ENCODE measurements around the gene KIZ.
"Not testable (repeated sequence)": the region's sequence is repeated elsewhere in the genome, so short reads cannot be mapped to it uniquely, and the experiment has no call there.

The KIZ gene

DNA sequence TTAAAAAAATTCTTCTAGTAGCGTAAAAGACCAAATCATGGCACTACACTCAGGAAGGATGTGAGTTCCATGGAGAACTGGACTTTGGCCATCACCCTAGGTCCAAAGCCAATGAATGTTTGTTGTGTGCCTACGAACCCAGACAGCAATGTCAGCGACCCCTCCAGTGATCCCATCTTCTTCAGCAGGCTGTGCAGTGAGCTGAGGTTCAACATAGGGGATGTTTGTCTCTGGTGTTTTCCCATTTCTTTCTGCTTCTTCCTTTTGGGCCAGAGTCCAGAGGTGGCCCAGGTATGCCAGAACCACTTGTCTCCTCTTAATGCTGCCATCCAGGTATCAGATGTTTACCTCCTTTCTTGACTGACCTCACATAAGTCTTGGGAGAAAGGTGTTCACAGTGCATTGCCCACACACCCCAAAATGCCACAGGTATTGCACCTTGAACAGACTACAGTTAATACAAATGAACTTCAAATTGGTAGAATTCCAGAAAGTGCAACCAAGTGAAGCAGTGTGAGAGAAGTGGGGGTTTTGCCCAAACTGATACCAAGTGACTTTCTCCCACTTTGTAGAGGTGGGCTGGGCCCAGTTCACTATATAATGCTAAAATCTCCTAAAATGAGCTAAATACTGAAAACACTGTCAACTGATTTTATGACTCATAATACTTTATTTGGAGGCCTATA lies 14.1 kb downstream of the KIZ start:
- DNase-seq: no peak

DNA sequence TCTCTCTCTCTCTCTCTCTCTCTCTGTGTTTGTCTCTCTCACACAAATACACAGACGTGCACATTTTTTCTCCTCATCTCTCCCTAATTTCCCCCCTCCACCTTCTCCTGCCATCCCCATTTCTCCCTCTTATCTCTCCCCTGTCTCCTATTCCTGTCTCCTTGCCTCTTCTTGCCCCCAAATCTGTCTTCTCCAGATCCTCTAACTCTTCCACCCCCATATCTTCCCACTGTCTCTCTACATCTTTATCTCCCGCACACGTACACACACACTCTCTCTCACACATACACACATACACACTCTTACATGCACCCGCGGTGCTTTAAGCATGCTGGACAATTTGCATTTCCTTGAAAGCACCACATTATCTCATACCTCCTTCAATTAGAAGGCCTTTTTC lies 15.9 kb downstream of the KIZ start:
- DNase-seq: no peak

DNA sequence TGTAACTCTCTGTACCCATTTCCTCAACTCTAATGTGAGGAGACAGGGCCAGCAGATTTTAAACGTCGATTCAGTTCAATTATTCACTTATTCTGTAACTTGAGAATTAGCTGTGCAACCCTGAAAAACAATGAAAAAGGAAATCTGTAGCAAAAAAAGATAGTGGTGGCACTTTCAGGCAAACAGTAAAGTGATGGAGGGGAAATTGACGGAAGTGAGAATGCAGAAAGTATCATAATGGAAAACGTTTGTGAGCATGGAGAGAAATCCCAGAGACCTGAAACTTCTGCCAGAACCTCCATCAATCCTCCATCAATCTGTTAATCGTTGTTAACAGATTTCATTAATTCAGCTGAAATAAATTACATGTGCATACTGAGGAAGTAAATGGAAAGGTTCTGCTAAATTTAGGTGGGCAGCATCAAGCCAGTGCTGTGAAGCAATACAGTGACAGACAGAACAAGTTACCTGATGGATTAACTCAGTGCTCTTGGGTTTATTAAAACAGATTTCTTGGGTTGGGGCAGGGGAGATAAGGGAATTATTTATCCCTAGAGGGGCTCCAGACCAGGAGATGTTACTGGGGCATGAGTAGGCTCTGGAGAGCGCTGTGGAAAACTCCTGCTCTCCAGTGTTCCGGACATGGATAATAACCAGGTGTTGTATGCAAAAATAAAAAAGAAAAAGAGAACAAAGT lies 17.5 kb downstream of the KIZ start:
- no peak for DNase-seq

DNA sequence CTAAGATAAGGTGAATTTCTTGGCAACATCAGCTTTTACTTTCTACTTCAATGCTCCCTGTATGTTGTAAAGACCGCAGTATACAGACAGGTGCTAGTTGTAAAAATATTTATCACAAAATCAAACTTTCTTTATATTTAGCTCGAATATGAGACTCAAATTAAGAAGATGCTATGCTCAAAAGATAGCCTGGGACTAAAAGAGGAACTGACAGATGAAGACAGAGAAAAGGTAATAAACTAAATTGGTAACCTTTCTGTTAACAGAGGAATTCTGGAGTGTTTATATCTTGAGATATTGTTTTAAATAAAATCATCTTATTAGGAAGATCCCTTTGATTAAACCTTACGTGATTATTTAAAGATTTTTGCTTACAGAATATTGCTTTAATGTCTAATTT lies 19.5 kb downstream of the KIZ start:
- DNase-seq: no peak

DNA sequence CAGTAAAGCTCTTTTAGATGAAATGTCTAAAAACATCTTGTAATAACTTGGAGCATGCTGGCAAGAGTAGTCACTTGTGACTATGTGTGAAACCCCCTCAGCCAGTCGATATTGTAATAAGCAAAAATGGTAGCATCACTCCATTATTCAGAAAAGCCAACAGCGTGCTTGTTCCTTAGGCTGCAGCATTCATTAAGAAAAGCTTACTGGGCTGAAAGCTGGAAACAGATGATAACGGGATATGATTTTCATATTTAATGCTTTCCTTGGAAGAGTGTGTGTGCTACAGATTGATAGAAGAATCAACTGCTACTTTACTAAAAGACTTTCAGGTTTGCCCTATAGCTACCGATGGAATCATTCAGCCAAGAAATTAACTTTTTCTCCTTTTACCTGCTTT lies 20.3 kb downstream of the KIZ start:
- DNase-seq: no peak

DNA sequence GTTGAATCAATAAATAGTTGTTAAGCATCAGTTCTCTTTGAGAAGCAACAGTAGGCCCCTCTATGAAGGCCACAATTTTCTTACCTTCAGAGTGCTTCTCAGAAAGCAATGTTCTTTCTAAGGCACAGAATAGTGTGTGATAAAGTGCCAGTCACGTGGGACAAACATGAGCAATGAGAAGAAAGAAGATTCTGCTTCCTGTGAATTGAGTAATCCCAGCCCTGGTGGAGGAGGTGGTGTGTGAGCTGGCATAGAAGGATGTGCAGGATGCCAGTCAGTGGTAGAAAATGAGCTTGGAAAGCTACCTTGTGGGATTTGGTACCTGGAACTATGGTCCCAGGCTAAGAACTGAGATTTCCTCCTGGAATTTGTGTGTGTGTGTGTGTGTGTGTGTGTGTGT lies 21.7 kb downstream of the KIZ start:
- DNase-seq: no peak

DNA sequence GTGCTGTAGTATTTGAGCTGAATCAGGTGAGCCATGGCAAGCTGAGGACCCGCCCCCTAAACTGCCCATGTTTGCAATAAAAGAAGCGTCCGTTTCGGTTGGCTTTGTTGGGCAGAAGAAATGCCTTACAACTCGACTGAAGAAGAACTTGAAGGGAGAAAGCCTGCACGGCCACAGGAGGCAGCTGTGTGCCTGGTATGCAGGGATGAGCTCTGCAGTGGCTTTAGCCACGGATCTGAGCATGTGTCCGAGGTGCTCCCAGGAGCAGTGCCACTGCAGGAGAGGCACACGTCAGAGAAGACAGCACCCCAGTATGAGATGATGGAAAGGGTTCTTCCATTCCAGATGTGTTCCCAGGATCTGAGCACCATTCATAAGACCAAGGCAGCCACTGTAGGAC lies 23.5 kb downstream of the KIZ start:
- DNase-seq: no peak

DNA sequence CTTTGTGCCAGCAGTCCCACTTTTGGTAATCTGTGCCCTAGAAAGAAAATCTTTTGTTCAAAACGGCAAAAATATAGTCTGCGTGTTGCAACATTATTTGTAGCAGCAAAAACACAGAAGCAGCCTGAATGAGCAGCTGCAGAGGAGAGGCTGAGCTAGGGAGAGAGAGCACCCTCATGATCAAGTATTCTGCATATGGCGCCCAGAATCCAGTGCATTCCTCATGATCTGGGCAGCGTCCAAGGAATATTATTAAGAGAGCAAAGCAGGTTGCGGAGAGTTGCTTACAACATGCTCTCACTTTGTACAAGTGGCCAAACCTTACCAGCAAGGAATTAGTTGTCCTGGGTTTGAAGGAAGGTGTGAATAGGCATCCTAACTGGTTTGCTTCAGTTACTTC lies 25.9 kb downstream of the KIZ start:
- no peak for DNase-seq

DNA sequence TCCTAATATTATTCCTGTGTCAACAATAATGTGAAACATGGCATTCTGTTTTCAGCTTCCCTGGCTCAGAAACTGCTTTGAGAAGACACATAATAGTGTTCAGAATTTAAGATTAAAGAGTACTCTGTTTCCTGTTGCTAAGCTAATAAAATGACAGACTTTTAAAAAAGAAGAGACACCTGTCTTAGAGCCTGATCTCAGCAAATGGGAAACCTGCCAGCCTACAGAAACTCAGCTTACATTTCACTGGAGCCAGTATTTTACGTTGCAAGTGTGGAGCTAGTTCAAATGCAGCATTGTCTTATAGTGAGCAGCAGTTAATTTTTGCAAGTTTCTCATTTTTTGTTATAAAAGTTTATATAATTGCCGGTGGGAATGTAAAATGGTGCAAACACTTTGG lies 28.8 kb downstream of the KIZ start:
- no peak for DNase-seq

DNA sequence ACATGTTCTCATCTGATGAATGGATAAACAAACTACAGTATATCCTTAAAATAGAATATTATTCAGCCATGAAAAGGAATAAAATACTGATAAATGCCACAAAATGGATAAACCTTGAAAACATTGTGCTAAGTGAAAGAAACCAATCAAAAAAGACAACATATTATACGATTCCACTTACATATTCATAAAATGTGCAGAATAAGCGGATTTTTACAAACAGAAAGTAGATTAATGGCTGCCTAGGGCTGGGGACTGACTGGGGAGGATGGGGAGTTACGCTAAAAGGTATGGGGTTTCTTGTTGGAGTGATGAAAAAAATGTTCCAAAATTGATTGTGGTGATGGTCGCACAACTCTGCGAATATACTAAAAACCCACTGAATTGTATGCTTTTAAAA lies 29.4 kb downstream of the KIZ start:
- no peak for DNase-seq

DNA sequence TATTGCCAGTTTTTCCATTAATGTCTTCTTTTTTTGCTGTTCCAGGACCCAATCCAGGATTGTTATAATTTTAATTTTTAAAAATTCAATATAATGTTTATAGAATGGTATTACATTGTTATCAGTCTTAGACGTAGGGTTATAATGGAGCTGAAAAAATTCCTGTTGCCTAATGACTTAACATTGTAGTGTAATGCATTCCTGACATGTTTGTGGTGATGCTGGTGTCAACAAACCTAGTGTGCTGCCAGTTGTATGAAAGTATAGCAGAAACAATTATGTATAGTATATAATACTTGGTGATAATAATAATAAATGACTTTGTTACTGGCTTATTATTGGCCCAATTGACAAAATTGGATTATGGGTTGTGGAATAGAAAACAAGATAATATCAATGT lies 30.4 kb downstream of the KIZ start:
- no peak for DNase-seq

DNA sequence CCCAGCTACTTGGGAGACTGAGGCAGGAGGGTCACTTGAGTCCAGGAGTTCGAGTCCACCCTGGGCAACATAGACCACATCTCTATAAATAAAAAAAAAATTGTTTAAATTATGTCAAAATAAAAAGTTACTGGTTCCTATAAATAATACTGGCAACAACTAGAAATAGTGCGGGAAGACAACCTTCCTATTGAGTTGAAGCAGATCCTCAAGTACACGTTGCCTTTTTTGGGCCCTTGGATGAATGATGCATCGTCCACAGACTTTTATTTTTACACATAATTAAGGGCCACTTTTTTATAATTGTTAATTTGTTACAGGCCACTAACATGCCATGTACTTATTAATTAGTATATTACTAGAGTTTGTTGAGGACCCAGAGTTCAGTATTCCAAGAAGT lies 31.1 kb downstream of the KIZ start:
- no peak for DNase-seq

DNA sequence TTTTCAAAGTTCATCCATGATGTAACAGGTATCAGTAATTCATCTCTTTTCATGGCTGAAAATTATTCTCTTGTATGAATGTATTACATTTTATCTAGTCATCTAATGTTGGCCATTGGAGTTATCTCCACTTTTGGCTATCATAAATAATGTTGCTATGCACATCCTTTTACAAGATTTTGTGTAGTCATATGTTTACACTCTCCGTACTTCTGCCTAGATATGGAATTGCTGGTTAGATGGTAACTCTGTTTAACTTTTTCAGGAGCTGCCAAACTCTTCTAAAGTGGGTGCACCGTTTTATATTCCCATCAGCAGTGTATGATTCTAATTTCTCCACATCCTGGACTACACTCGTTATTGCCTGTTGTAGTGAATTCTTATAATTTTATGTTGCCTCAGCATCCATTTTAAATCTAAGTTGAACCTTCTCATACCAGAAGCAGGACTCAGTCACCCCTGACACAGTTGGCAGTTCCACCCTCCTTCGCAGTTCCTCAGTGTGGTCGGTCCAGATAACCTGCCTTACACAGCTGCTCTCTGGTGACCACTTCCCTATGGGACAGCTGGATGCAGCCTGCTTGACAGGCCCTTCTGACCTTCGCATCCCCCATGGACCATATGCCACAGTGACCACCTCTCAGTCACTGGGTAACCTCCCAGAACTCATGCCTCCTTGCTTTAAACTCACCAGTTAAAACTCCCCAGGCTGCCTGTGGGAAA lies 33.9 kb downstream of the KIZ start:
- no peak for DNase-seq

DNA sequence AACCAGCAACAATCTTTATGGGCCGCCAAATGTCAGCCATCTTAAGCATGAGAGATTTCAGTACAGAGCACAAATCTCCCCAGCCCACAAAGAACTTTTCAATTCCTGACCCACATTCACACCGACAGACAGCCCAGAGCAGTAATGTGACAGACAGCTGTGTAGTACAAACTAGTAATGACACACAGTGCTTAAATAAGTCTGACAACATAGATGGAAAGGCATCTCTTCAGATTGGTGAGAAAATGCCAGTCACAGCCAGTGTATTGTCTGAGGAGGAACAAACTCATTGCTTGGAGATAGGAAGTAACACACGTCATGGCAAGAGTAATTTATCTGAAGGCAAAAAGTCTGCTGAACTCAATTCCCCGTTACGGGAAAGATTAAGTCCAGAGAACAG lies 36.0 kb downstream of the KIZ start:
- DNase-seq: no peak

DNA sequence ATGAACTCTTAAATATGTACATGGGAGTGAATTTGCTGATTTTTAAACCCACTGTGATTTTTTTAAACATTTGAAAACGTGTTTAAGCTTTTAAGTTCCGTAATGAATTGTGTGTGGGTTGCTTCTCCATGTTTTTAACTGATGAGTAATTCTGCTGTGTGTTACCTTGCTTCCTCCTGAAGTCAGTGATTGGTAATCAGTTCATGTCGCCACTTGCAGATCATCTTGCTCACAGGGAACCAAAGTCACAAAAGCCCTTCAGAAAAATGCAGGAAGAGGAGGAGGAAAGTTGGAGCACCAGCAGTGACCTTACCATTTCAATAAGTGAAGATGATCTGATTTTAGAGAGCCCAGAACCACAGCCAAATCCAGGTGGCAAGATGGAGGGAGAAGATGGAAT lies 36.7 kb downstream of the KIZ start:
- DNase-seq: no peak

DNA sequence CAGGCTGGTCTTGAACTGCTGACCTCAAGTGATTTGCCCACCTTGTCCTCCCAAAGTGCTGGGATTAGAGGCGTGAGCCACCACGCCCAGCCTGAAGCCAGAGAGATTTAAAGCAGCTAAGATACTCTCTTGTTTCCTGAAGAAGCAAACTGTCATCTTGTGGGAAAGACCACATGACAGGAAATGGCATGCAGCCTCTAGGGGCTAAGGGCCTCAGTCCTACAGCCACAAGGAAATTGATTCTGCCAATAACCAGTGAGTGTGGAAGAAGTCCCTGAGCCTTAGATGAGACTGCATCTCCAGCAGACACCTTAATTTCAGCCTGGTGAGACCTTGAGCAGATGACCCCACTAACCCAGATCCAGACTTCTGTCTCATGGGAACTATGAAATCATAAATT lies 40.9 kb downstream of the KIZ start:
- no peak for DNase-seq

DNA sequence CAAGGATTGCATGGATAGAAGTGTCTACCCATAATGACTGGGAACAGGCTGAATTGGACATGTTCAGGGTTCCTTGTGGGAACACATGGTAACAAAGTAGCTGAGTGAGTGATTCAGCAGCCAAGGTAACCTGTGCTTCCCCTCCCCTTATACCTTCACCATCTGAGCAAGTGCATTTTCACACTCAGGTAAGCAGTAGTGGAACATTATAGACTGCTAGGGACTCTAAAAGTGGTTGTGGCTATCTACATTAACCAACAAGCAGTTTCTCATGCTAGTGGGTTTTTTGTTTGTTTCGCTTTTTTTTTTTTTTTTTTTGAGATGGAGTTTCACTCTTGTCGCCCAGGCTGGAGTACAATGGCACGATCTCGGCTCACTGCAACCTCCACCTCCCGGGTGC lies 41.4 kb downstream of the KIZ start:
- no peak for DNase-seq

DNA sequence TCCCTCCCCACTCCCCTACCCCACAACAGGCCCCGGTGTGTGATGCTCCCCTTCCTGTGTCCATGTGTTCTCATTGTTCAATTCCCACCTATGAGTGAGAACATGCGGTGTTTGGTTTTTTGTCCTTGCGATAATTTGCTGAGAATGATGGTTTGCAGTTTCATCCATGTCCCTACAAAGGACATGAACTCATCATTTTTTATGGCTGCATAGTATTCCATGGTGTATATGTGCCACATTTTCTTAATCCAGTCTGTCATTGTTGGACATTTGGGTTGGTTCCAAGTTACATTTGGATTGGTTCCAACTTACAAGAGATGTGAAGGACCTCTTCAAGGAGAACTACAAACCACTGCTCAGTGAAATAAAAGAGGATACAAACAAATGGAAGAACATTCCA lies 42.2 kb downstream of the KIZ start:
- not testable (repeated sequence) for DNase-seq

DNA sequence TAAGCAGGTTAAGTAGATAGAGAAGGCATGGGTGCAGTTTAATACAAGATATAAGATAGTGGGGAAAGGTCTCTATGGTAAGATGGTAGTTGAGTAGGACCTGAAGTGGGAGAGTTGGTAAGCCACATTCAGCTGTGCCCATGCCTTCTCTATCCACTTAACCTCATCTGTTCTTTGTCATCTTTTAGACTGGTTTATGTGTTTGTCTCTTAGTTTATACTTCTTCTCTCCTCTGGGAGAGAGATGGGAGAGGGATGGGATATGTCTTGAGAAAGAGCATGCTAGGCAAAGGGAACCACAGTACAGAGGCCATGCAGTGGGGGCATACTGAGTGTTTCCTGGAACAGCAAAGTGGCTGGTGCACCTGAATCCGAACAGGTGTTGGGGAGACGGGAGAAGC lies 46.7 kb downstream of the KIZ start:
- no peak for DNase-seq

DNA sequence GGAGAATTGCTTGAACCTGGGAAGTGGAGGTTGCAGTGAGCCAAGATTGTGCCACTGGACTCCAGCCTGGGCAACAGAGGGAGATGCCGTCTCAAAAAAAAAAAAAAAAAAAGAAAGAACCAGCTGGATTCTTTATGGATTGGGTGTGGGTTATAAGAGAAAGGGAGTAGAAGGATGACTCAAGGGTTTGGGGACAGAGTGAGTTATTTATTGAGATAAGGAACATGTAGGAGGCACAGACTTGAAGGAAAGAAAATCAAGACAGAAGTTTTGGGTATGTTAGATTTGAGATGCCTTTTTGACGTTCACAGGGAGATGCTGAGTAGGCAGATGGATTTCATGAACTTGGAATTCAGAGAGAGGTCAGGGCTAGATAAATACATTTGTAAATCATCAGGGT lies 47.6 kb downstream of the KIZ start:
- no peak for DNase-seq

DNA sequence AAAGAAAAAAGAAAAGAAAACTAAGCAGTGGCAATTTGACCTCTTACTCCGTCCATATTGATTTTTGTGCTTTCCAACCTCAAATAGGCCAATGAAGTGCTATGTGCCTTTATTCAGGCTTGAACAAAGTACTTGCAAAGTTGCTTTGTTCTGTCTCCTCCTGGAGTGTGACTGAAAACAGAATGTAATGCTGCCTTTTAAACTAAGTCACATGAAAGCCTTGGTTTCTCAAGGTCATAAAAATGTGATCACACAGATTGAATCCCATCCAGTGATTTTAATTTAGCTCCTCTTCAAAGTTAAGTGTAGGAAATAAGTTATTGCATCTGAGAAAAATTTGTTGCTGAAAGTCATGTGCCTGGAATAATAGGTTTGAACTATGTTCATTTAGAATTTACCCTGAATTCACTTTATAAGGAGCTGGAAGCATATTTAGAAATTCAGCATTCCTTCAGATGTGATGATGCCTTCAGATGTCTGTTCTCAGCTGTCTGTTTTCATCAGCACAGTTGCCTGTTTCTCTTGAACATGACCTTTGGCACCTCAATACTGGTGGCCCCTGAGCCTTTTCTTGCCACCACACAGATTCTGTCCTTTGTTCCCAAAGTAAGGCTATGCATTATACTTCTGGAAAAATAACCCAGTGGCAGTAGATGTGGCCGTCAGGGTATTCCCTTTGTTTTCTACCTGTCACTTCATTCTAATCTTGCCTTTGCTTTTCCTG lies 48.8 kb downstream of the KIZ start:
- no peak for DNase-seq

DNA sequence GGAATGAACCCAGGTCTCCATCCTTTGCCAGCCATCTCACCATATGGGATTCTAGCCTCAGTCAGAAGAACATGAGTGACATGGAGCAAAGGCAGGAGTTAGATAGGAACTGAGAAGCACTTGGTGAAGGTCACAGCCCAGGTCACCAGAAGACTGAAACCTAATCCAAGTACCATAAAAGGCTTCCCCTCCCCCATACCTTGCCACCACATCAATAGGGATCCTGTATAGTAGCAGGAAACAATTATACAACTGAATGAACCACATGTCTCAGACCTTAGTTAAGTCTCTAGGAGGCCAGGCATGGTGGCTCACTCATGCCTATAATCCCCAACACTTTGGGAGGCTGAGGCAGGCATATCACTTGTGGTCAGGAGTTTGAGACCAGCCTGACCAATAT lies 49.6 kb downstream of the KIZ start:
- DNase-seq: no peak

DNA sequence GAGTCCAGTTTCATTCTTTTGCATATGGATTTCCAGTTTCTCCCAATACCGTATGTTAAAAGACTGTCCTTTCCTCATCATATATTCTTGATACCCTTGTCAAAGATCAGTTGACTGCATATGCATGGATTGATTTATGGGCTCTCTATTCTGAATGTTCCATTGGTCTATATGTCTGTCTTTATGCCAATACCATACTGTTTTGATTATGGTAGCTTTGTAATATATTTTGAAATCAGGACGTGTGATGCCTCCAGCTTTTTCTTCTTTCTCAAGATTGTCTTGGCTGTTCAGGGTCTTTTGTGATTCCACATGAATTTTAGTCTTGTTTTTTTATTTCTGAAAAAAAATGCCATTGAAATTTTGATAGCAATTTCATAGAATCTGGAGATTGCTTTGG lies 51.9 kb downstream of the KIZ start:
- DNase-seq: no peak

DNA sequence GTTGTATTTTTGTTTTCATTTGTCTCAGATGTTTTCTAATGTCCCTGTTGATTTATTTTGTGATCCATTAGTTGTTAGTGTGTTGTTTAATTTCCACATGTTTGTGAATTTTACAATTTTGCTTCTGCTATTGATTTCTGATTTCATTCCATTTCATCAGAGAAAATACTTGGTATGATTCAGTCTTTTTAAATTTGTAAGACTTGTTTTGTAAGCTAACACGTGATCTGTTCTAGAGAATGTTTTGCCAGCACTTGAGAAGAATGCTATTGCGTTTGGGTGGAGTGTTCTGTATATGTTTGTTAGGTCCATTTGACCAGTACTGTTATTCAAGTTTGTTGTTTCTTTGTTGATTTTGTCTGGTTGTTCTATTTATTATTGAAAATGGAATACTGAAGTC lies 53.9 kb downstream of the KIZ start:
- no peak for DNase-seq
